Measurements from ENCODE around the gene CRYBG1.

- TF ChIP-seq CTCF (IDR thresholded peaks at IDR 0.05 in 2 of 3, conservative IDR thresholded peaks at IDR 0.05 in 1 of 3; ENCODE audit: borderline replicate concordance in 1 of 3, insufficient read depth in 1 of 3, low read depth in 2 of 3, low read length in 2 of 3) (no peak), ELF1 (IDR thresholded peaks at IDR 0.05; ENCODE audit: borderline replicate concordance, low read depth) (no peak)
Observed at GRCh38 chr6:106488494-106489370, 128.2 kb downstream of the CRYBG1 start.

Measured in HCT116 (cell line).